ENCODE data around the gene NKAPD1. TPM values are rescaled to one million over a fixed set of nuclear protein-coding genes. Genes with fewer than 3 reads are reported as not detected.

Gene NKAPD1
- total and polyA plus RNA-seq, 2 of the 13 experiments (the other 11 are each of a cell fraction or from before 2014, with no cell fraction given): 11.2 to 22.5 TPM

GRCh38 chr11:112086422-112087191 is 12.5 kb downstream of the NKAPD1 start, which contains the start of the genes SDHD and TIMM8B (continued):
- TF ChIP-seq AHDC1 (CRISPR knock-in tag; IDR thresholded peaks at IDR 0.05; ENCODE audit: borderline replicate concordance) (peak; percentile 43; the same call in 1 of the 2 replicates), ZNF709 (CRISPR knock-in tag; IDR thresholded peaks at IDR 0.05) (peak; percentile 59; the same call in 1 of the 2 replicates), ZBTB4 (CRISPR knock-in tag; IDR thresholded peaks at IDR 0.05; ENCODE audit: borderline replicate concordance) (peak; percentile 83; the same call in 1 of the 2 replicates), CENPT (CRISPR knock-in tag; IDR thresholded peaks at IDR 0.05; ENCODE audit: low read depth) (0 out of 2 replicates have a peak, but pooled peaks have one; percentile 63), FOXK2 (IDR thresholded peaks at IDR 0.05) (peak; percentile 97), NFYC (CRISPR knock-in tag; IDR thresholded peaks at IDR 0.05) (peak; percentile 46), JUND (CRISPR knock-in tag; IDR thresholded peaks at IDR 0.05) (0 out of 2 replicates have a peak, but pooled peaks have one; percentile 39), NFKB2 (CRISPR knock-in tag; IDR thresholded peaks at IDR 0.05; ENCODE audit: borderline replicate concordance) (peak; percentile 71; the same call in 1 of the 2 replicates), THRA (CRISPR knock-in tag; IDR thresholded peaks at IDR 0.05; ENCODE audit: borderline replicate concordance) (0 out of 2 replicates have a peak, but pooled peaks have one; percentile 50), POGZ (CRISPR knock-in tag; IDR thresholded peaks at IDR 0.05) (peak; percentile 94), DDIT3 (CRISPR knock-in tag; IDR thresholded peaks at IDR 0.05) (0 out of 2 replicates have a peak, but pooled peaks have one; percentile 1), ZNF839 (CRISPR knock-in tag; IDR thresholded peaks at IDR 0.05; ENCODE audit: borderline replicate concordance) (0 out of 2 replicates have a peak, but pooled peaks have one; percentile 70), ZNF781 (CRISPR knock-in tag; IDR thresholded peaks at IDR 0.05; ENCODE audit: borderline replicate concordance, not compliant biosample characterization) (peak; percentile 68), FOXA3 (CRISPR knock-in tag; IDR thresholded peaks at IDR 0.05) (peak; percentile 81)
